Stimulated activated naive CD8-positive, alpha-beta T cell treated with anti-CD3 and anti-CD28 coated beads, Interleukin-15, Interleukin-2, amounts not matched to agents 100 U/mL and 50 U/mL, for 24 hours (primary cell): ENCODE measurements around the gene SLC9A8.
"Not testable (repeated sequence)": the region's sequence is repeated elsewhere in the genome, so short reads cannot be mapped to it uniquely, and the experiment has no call there.

Source experiments
- ATAC-seq: fragments of 150-1000 bp; cut with Tn5 transposase; one replicate; pipeline ENCODE4 v1.10.0; 2021
- DNase-seq: peaks from one replicate; pipeline ENCODE4 v3.0.0; 2021

SLC9A8 gene

DNA sequence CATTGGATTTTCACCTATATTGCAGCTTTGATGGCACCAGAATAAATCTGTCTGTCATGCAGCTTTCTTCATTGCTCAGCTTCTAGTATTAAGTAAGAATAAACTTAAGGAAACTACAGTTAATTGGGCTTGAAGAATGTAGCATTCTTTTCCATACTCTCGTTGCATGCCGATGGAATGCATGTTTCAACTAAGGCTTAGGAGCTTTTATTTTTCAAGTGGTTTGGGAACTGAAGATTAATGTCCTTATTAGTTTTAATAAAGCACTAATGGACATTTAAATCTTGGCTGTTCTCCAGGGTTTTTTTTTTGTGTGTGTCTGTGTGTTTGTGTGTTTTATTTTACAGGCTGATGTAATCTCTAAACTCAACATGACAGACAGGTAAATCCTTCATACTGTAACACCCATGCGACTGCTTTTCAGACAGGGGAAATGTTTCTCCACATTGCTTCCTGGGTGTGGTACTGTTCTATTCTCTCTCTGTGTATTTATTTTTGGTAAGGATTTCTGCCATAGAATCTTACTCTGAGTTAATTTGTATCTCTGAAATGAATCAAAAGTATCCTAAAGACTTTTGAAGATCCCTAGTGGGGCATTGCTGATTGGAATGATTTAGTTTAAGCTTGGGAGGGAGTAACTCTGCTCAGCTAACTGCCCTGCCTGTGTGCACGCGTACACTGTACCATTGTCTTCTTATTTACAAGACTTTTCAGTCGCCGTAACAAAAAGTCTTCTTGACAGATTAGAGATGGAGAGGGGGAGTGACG, 38.0 kb downstream of the SLC9A8 start:
- DNase-seq (no peak), ATAC-seq (no peak)

GRCh38 chr20:49851231-49851705, 38.6 kb downstream of the SLC9A8 start:
- DNase-seq (no peak), ATAC-seq (no peak)

- no peak for ATAC-seq
These were observed 39.4 kb downstream of the SLC9A8 start for GRCh38 chr20:49851991-49852390.

GRCh38 chr20:49852522-49853080, 40.0 kb downstream of the SLC9A8 start:
- no peak for DNase-seq
- ATAC-seq = no peak

More at GRCh38 chr20:49851991-49852390, 39.4 kb downstream of the SLC9A8 start:
- DNase-seq = no peak

GRCh38 chr20:49853640-49854039, 41.0 kb downstream of the SLC9A8 start:
- no peak for DNase-seq

DNA sequence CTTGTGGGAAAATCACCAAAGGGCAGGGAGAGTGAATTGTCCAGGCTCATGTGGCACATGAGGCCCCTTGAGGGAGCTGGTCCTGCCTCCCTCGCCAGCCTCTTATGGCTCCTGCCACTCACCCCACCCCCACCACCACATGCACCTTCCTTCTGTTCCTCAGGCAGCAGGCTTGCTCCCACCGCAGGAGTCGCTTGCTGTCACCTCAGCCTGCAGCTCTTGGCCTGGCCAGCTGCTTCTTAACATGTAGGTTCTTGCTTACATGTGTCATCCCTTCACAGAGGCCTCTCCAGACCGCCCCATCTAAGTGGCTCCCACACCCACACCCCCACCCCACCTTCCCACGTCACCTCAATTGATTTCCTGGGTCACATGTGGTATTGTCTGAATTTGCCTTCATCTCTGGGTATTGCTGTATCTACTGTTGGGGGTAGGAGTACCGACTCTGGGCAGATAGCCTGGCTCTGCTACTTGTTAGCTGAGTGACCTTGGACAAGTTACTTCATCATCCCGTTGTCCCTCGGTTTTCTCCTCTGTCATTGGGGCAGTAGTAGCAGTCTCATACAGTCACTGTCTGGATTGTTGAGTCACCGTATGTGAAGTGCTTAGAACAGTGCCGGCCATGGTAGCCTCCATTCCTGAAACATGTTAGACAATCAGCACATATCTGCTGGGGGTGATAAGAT, 41.7 kb downstream of the SLC9A8 start:
- DNase-seq (no peak), ATAC-seq (no peak)

More at GRCh38 chr20:49853640-49854039, 41.0 kb downstream of the SLC9A8 start:
- no peak for ATAC-seq

GRCh38 chr20:49856904-49857303, 44.3 kb downstream of the SLC9A8 start:
- ATAC-seq (no peak), DNase-seq (no peak)

DNA sequence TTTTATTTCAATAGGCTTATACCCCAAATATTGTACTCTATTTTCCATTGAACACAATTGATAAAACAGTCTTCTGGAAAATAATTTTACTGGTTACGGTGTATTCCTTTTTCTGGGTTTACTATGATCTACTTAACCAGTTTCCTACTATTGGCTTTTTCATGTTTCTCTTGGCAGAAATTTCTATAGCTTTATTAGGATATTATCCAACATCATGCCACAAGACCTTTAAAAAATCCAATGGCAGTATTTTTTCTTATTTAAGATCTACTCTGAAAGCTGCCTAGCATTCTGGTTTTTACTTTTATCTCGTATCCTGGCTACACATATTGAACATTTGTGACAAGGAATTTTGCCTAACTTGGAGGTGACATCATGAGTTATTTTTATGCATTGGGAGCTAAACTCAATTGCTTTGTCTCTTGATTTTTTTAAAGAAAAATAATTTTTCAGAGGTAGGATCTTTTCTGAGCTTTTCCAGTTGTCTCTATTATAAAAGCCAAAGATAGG, 45.5 kb downstream of the SLC9A8 start:
- ATAC-seq (no peak), DNase-seq (no peak)

GRCh38 chr20:49859011-49859410, 46.4 kb downstream of the SLC9A8 start:
- no peak for ATAC-seq
- DNase-seq = no peak

DNA sequence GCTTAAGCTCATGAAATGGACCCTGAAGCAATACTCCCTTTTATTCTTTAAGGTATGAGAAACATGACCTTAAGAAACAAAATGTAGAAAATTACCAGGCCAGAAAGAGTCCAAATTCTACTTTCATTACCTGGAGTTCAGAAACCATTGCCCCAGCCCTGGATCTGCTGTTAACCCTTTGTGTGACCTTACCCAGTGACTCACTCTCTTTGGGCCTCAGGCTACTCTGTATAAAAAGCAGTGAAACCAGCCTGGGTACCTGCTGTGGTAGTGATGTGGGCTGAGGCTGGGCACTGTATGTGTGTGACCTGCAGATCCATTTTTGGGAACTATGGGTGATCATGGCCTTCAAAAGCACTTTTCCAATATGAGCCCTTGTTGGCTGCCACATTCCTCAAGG, 47.2 kb downstream of the SLC9A8 start:
- ATAC-seq = peak; percentile 32

GRCh38 chr20:49861232-49861631, 48.6 kb downstream of the SLC9A8 start:
- not testable (repeated sequence) for DNase-seq, ATAC-seq

More for the DNA sequence above, 47.2 kb downstream of the SLC9A8 start:
- no peak for DNase-seq

DNA sequence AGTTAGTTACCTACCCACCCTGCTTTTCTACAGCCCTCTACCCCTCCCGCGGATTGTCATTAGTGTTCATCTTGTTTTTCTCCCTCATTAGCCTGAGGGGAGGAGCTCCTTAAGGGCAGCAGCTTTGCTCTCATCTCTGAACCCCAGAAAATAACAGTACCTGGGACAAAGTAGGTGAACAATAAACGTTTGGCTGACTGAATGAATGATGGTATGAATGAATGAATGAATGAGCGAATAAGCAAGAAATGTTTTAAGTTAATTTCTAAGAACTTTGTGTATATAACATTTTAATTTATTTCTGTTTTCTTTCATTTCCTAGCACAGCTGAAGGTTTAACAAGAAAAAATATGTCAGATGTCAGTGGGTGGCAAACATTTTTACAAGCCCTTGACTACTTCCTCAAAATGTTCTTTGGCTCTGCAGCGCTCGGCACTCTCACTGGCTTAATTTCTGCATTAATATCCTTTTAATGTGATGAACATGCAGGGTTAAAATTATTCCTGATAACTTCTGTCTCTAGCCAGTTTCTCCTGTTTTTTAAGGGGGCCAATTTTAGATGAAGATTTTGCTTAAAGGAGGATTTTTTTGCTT, 50.1 kb downstream of the SLC9A8 start:
- ATAC-seq (no peak), DNase-seq (no peak)

GRCh38 chr20:49863666-49864065, 51.0 kb downstream of the SLC9A8 start:
- no peak for DNase-seq

GRCh38 chr20:49865559-49865958, 52.9 kb downstream of the SLC9A8 start:
- ATAC-seq (no peak), DNase-seq (no peak)

More at GRCh38 chr20:49863666-49864065, 51.0 kb downstream of the SLC9A8 start:
- no peak for ATAC-seq

- ATAC-seq (no peak), DNase-seq (no peak)
These were observed 53.4 kb downstream of the SLC9A8 start for GRCh38 chr20:49866051-49866450.

GRCh38 chr20:49867453-49868215, 55.0 kb downstream of the SLC9A8 start:
- DNase-seq (no peak), ATAC-seq (no peak)

GRCh38 chr20:49868538-49868937, 55.9 kb downstream of the SLC9A8 start:
- DNase-seq = no peak
- ATAC-seq = no peak

DNA sequence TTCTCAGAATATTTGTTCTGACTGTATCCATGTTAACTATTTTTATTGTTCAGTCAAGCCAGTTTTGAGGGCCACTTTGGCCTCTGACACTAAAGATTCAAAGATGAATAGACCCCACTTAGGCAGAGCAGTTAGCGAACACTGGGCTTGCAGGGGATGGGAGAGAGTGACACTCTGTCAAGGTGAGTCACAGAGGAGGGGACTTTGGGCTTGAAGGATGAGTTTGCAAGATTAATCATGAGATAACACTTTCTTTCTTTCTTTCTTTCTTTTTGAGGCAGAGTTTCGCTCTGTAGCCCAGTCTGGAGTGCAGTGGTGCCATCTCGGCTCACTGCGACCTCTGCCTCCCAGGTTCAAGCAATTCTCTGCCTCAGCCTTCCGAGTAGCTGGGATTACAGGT, 56.3 kb downstream of the SLC9A8 start:
- ATAC-seq (no peak), DNase-seq (no peak)

- no peak for DNase-seq
- no peak for ATAC-seq
These were observed 57.6 kb downstream of the SLC9A8 start for GRCh38 chr20:49870261-49870660.

DNA sequence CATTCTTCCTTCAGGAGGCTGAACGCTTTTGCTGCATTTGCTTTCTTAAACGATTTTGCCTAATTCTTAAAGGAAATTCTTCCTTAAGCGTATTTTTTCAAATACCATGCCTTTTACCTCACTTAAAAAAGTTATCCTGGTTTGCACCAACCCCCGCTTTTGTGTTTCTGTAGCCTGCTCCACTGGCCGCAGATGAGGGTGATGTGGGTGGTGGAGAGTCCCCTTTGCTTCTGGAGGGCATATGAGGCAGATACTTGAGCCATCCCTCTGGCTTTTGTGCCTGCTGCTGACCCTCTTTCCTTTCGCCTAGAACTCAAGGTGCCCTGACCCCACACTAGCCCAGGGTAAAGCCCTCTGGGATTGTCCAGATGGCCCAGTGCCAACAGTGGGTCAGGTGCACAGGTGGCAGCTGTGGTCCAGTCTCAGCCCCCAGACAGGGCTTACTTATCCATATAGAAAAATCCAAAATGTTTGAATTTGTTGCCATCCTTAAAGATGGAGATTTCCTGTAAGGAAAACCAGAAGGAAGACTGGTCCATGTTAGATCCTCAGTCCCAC, 58.8 kb downstream of the SLC9A8 start:
- DNase-seq = no peak
- no peak for ATAC-seq

DNA sequence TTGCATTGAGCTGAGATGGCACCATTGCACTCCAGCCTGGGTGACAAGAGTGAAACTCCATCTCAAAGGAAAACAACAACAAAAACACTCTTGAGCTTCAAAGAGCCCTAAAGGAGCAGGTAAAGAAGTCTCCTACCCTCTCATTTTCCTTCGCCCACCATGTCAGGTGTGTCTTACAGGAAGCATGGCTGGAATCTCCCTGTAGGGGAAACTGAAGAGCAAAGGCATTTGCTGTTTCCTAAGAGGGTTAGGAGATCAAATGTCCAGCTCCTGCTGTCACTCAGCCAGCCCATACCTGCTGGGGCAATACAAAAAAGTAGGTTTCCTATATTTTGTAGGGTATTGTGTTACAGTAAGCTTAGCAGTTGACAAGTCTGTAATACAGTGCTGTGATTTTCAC, 59.4 kb downstream of the SLC9A8 start:
- DNase-seq (no peak), ATAC-seq (no peak)
